PC-9 (cell line): ENCODE data around the gene CACNA2D1. TPM values are rescaled to one million over a fixed set of nuclear protein-coding genes. Genes with fewer than 3 reads are reported as not detected.

Experiments
- BruUV-seq: library from RNA; stranded (reverse); fragments of 400-500 nt; replicated peaks from 2 replicates; lab custom pipeline; 2021; lab: Mats Ljungman, UMichigan
- CTCF ChIA-PET: fragments of 300-600 bp; sonication (Branson Sonifier 250); formaldehyde crosslinking; loops from one replicate; lab custom pipeline; 2022; ENCODE audit warnings: antibody characterized with exemption; lab: Charles Lee
- POLR2A ChIA-PET: fragments of 300-600 bp; sonication (Branson Sonifier 250); formaldehyde crosslinking; loops from one replicate; lab custom pipeline; 2022; ENCODE audit warnings: antibody characterized with exemption; ENCODE audit not compliant: unreplicated experiment; lab: Charles Lee
- DNase-seq, 2 experiments: peaks; one replicate each; pipeline versions ENCODE4 v3.0.0 to v3.0.0-alpha.2; 2015 to 2022; ENCODE audit warnings: mixed read lengths in 1 of 2
- H2AFZ ChIP-seq: fragments of 200-600 bp; sonication (generic); 2 replicates; pipeline ENCODE4 v1.8.1; 2017; ENCODE audit warnings: antibody characterized with exemption
- H3F3A ChIP-seq: fragments of 200-600 bp; sonication (generic); 2 replicates; pipeline ENCODE4 v1.8.1; 2017; ENCODE audit warnings: antibody characterized with exemption, mild to moderate bottlenecking, low read depth; ENCODE audit not compliant: insufficient read depth
- H3K27ac ChIP-seq: fragments of 200-600 bp; sonication (generic); 2 replicates; pipeline ENCODE4 v1.6.1; 2016; ENCODE audit warnings: mixed run types
- H3K27me3 ChIP-seq: fragments of 200-600 bp; sonication (generic); 2 replicates; pipeline ENCODE4 v1.6.1; 2016; ENCODE audit warnings: low read depth, mixed run types; ENCODE audit not compliant: insufficient read depth
- H3K36me3 ChIP-seq: fragments of 200-600 bp; sonication (generic); 2 replicates; pipeline ENCODE4 v1.6.1; 2016; ENCODE audit warnings: low read depth, mixed run types
- H3K4me1 ChIP-seq: fragments of 200-600 bp; sonication (generic); replicated peaks from 2 replicates; pipeline ENCODE4 v1.6.1; 2016; ENCODE audit warnings: mixed run types; ENCODE audit not compliant: insufficient read depth
- H3K4me2 ChIP-seq: fragments of 200-600 bp; sonication (generic); 2 replicates; pipeline ENCODE4 v1.6.1; 2017; ENCODE audit warnings: mixed run types
- H3K4me3 ChIP-seq: fragments of 200-600 bp; sonication (generic); 2 replicates; pipeline ENCODE4 v1.6.1; 2016; ENCODE audit warnings: mixed run types
- H3K79me2 ChIP-seq: fragments of 200-600 bp; sonication (generic); 2 replicates; pipeline ENCODE4 v1.6.1; 2017; ENCODE audit warnings: low read depth, mixed run types
- H3K9me2 ChIP-seq: fragments of 200-600 bp; sonication (generic); 2 replicates; pipeline ENCODE4 v1.8.1; 2017; ENCODE audit warnings: mild to moderate bottlenecking; ENCODE audit not compliant: insufficient read depth
- H3K9me3 ChIP-seq: fragments of 200-600 bp; sonication (generic); 2 replicates; pipeline ENCODE4 v1.8.1; 2016; ENCODE audit warnings: low read depth; ENCODE audit not compliant: insufficient read depth
- H4K20me1 ChIP-seq: fragments of 200-600 bp; sonication (generic); 2 replicates; pipeline ENCODE4 v1.8.1; 2017; ENCODE audit not compliant: insufficient read depth
- CTCF ChIP-seq: fragments of 200-600 bp; sonication (generic); conservative IDR thresholded peaks from 2 replicates; pipeline ENCODE4 v1.6.1; 2017; ENCODE audit warnings: mixed run types, antibody characterized with exemption, mild to moderate bottlenecking, moderate library complexity
- EZH2 ChIP-seq: fragments of 200-600 bp; sonication (generic); IDR thresholded peaks from 2 replicates; pipeline ENCODE4 v1.8.0; 2017; ENCODE audit warnings: antibody characterized with exemption, low read depth
- intact Hi-C: fragments of 100-400 bp; cut with micrococcal nuclease; formaldehyde crosslinking; loops from one replicate; pipeline ENCODE4 v1.10.0; 2022; ENCODE audit not compliant: unreplicated experiment
- total RNA-seq: library from RNA; stranded (reverse); gene quantifications from 2 replicates; pipeline ENCODE4 v1.2.3, GENCODE V29; 2021

CACNA2D1 gene
- total RNA-seq, 1 experiment from 2014 or later, result 3.2 TPM

- Histone ChIP-seq H3K79me2 (no peaks in the 10 kb centered on the region), H2AFZ (no peak overlapping the region), H3K27ac (no peak overlapping the region), H3K4me3 (no peak overlapping the region), H3K27me3 (no peaks in the 10 kb centered on the region), H3K9me3 (no peaks in the 10 kb centered on the region), H3K4me2 (no peak overlapping the region), H3K36me3 (no peaks in the 10 kb centered on the region), H3F3A (no peaks in the 10 kb centered on the region), H4K20me1 (no peaks in the 10 kb centered on the region), H3K9me2 (no peaks in the 10 kb centered on the region), H3K4me1 (no peaks in the 10 kb centered on the region)
- CTCF ChIA-PET, result no interaction called here
- BruUV-seq, result no TSS peak
- TF ChIP-seq EZH2 (no peak), CTCF (no peak)
- POLR2A ChIA-PET, result no interaction called here
- intact Hi-C loops, result no loop called here
- no peak for DNase-seq
These were observed 124.8 kb downstream of the CACNA2D1 start for GRCh38 chr7:82318786-82319185.

GRCh38 chr7:82317760-82318159, 125.8 kb downstream of the CACNA2D1 start:
- Histone ChIP-seq H3K4me2 (no peak overlapping the region), H3K9me2 (no peaks in the 10 kb centered on the region), H3K9me3 (no peaks in the 10 kb centered on the region), H3K4me3 (no peak overlapping the region), H3K79me2 (no peaks in the 10 kb centered on the region), H3K27me3 (no peaks in the 10 kb centered on the region), H3K27ac (no peak overlapping the region), H3K4me1 (no peaks in the 10 kb centered on the region), H4K20me1 (no peaks in the 10 kb centered on the region), H2AFZ (no peak overlapping the region), H3K36me3 (no peaks in the 10 kb centered on the region), H3F3A (no peaks in the 10 kb centered on the region)
- no TSS peak for BruUV-seq
- TF ChIP-seq CTCF, result no peak
- TF ChIP-seq EZH2, result no peak
- DNase-seq, result no peak
- intact Hi-C loops, result no loop called here
- CTCF ChIA-PET, result no interaction called here
- POLR2A ChIA-PET, result interaction anchor here (0.6 kb wide), 2 partner anchors 23 to 119 kb away, joined by 4 to 5 read pairs; no protein-coding TSS in a partner anchor

- H3K4me2 ChIP-seq, result no peak overlapping the region
- no peaks in the 10 kb centered on the region for H3K27me3 ChIP-seq
- H4K20me1 ChIP-seq, result no peaks in the 10 kb centered on the region
- H2AFZ ChIP-seq, result no peak overlapping the region
- H3F3A ChIP-seq, result no peaks in the 10 kb centered on the region
- H3K79me2 ChIP-seq, result no peaks in the 10 kb centered on the region
- ChIA-PET POLR2A (interaction anchor here (0.5 to 0.6 kb wide), 2 partner anchors 23 to 182 kb away, joined by 5 to 10 read pairs; no protein-coding TSS in a partner anchor), CTCF (no interaction called here)
- BruUV-seq, result no TSS peak
- no peak for TF ChIP-seq EZH2
- no peak for TF ChIP-seq CTCF
- no peaks in the 10 kb centered on the region for H3K4me1 ChIP-seq
- no peak for DNase-seq
- H3K4me3 ChIP-seq, result no peak overlapping the region
- no peaks in the 10 kb centered on the region for H3K36me3 ChIP-seq
- H3K9me2 ChIP-seq, result no peaks in the 10 kb centered on the region
- no peak overlapping the region for H3K27ac ChIP-seq
- intact Hi-C loops, result no loop called here
- no peaks in the 10 kb centered on the region for H3K9me3 ChIP-seq
These were observed 126.3 kb downstream of the CACNA2D1 start for GRCh38 chr7:82317257-82317721.
